Nephron progenitor cell (in vitro differentiated cells): ENCODE measurements around the gene PEA15.

ENCODE experiments used
- DNase-seq: peaks from one replicate; pipeline ENCODE4 v3.0.0; 2021
- H3K27ac Mint-ChIP-seq: 2 replicates; pipeline ENCODE4 v1.8.0; 2021; ENCODE audit warnings: mild to moderate bottlenecking, moderate library complexity, mixed read lengths
- H3K27me3 Mint-ChIP-seq: 2 replicates; pipeline ENCODE4 v1.8.0; 2021; ENCODE audit warnings: mild to moderate bottlenecking, low read depth, mixed read lengths; ENCODE audit not compliant: poor library complexity
- H3K36me3 Mint-ChIP-seq: 2 replicates; pipeline ENCODE4 v1.8.0; 2021; ENCODE audit warnings: low read depth, mixed read lengths
- H3K4me1 Mint-ChIP-seq: 2 replicates; pipeline ENCODE4 v1.8.0; 2021; ENCODE audit warnings: mixed read lengths
- H3K4me3 Mint-ChIP-seq: 2 replicates; pipeline ENCODE4 v1.8.0; 2021; ENCODE audit warnings: mild to moderate bottlenecking, moderate library complexity, mixed read lengths
- H3K9me3 Mint-ChIP-seq: 2 replicates; pipeline ENCODE4 v1.8.0; 2021; ENCODE audit warnings: mild to moderate bottlenecking, moderate library complexity, mixed read lengths
- TF ChIP-seq, protein P1 (sequence below): fragments of 200-600 bp; sonication (generic); IDR thresholded peaks from 2 replicates; pipeline ENCODE4 v1.5.0; 2021; ENCODE audit warnings: antibody characterized with exemption

PEA15 gene

GRCh38 chr1:160167056-160167455, 38.1 kb upstream of the PEA15 start:
- Mint-ChIP-seq H3K36me3 (no peaks in the 10 kb centered on the region), H3K27me3 (peaks cover 24% of the 10 kb centered on the region), H3K9me3 (no peaks in the 10 kb centered on the region), H3K4me1 (peaks cover 46% of the 10 kb centered on the region), H3K4me3 (no peak overlapping the region), H3K27ac (peak overlapping the region; percentile 26)
- TF ChIP-seq, protein P1, sequence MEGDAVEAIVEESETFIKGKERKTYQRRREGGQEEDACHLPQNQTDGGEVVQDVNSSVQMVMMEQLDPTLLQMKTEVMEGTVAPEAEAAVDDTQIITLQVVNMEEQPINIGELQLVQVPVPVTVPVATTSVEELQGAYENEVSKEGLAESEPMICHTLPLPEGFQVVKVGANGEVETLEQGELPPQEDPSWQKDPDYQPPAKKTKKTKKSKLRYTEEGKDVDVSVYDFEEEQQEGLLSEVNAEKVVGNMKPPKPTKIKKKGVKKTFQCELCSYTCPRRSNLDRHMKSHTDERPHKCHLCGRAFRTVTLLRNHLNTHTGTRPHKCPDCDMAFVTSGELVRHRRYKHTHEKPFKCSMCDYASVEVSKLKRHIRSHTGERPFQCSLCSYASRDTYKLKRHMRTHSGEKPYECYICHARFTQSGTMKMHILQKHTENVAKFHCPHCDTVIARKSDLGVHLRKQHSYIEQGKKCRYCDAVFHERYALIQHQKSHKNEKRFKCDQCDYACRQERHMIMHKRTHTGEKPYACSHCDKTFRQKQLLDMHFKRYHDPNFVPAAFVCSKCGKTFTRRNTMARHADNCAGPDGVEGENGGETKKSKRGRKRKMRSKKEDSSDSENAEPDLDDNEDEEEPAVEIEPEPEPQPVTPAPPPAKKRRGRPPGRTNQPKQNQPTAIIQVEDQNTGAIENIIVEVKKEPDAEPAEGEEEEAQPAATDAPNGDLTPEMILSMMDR, result no peak
- DNase-seq, result no peak

DNA sequence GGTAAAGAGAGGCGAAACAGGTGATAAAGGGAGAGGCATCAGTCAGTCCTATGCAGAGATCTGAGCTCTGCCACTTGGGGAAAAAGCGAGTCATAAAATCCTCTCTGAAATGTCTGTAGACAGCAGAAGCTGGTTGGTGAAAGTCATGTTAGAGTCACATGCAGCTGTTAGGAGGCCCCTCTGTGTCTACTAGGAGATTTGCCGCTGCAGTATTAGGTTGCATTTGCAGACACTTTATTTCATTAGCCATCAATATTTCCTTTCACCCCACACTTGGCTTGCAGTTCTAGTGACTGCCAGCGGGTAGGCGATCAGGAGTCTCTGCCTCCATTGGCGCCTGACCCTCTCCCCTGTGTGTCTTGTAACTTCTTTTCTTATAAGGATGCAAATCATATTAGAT, 37.6 kb upstream of the PEA15 start:
- TF ChIP-seq, protein P1, result no peak
- Mint-ChIP-seq H3K27me3 (peaks cover 23% of the 10 kb centered on the region), H3K4me3 (no peak overlapping the region), H3K9me3 (no peaks in the 10 kb centered on the region), H3K36me3 (no peaks in the 10 kb centered on the region), H3K4me1 (peaks cover 49% of the 10 kb centered on the region), H3K27ac (no peak overlapping the region)
- no peak for DNase-seq

- peaks cover 49% of the 10 kb centered on the region for H3K4me1 Mint-ChIP-seq
- H3K4me3 Mint-ChIP-seq, result no peak overlapping the region
- H3K9me3 Mint-ChIP-seq, result no peaks in the 10 kb centered on the region
- no peak overlapping the region for H3K27ac Mint-ChIP-seq
- no peaks in the 10 kb centered on the region for H3K36me3 Mint-ChIP-seq
- TF ChIP-seq, protein P1, result no peak
- H3K27me3 Mint-ChIP-seq, result peaks cover 25% of the 10 kb centered on the region
- no peak for DNase-seq
Measured at GRCh38 chr1:160168016-160168415, 37.2 kb upstream of the PEA15 start.

- no peaks in the 10 kb centered on the region for H3K36me3 Mint-ChIP-seq
- peaks cover 49% of the 10 kb centered on the region for H3K4me1 Mint-ChIP-seq
- H3K27ac Mint-ChIP-seq, result peak overlapping the region; percentile 65
- TF ChIP-seq, protein P1, result no peak
- H3K9me3 Mint-ChIP-seq, result no peaks in the 10 kb centered on the region
- peaks cover 25% of the 10 kb centered on the region for H3K27me3 Mint-ChIP-seq
- no peak overlapping the region for H3K4me3 Mint-ChIP-seq
- DNase-seq, result peak; percentile 20
Measured at GRCh38 chr1:160168609-160169369, 36.4 kb upstream of the PEA15 start.

DNA sequence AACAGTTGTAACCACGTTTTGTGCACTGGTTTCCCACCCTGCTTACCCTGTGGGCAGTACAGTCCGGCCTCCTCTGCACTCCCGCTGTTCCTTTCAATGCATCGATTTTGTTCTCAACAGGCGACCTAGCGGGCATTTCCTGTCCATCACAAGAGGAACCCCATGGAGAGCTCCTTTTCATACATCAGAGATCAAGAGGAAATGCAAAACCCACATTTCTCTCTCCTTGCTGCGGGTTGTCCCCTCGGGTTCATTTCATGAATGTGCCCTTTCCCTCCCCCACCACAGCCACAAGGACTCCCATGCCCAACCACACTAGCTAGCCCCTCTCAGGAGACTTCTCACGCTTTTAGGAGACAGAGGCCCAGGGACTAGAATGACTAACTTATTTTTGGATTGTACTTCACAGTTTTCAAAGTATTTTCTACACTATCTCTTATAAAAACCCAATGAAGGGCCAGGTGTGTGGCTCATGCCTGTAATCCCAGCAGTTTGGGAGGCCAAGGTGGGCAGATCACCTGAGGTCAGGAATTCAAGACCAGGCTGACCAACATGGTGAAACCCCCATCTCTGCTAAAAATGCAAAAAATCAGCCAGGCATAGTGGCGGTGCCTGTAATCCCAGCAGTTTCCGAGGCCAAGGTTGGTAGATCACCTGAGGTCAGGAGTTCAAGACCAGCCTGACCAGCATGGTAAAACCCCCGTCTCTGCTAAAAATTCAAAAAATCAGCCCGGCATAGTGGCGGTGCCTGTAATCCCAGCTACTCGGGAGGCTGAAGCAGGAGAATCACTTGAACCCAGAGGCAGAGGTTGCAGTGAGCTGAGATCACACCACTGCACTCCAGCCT, 35.4 kb upstream of the PEA15 start:
- peak overlapping the region; percentile 65 for H3K27ac Mint-ChIP-seq
- peak; percentile 21 for DNase-seq
- H3K4me3 Mint-ChIP-seq, result peak overlapping the region; percentile 23
- no peaks in the 10 kb centered on the region for H3K9me3 Mint-ChIP-seq
- TF ChIP-seq, protein P1, result no peak
- peaks cover 30% of the 10 kb centered on the region for H3K27me3 Mint-ChIP-seq
- no peaks in the 10 kb centered on the region for H3K36me3 Mint-ChIP-seq
- peaks cover 49% of the 10 kb centered on the region for H3K4me1 Mint-ChIP-seq
